ENCODE data around the gene ST7.

Gene ST7

DNA sequence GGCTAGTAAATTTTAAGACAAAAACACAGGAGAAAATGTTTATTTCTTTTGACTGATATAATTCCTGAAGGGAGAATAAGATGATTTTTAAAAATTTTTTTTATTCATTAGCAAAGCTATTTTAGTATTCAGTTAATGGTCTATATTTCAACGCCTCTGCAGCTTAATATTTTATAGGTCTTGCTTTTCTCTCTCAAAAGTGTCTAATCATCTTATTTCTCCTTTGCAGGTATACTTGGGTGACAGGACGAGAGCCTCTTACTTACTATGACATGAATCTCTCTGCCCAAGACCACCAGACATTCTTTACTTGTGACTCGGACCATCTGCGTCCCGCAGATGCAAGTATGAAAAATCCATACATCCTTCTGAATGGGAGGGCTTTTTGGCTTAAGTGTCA is 177.0 kb downstream of the ST7 start:
- DNase-seq (ENCODE audit: low read depth): no peak
- TF ChIP-seq, protein P1, sequence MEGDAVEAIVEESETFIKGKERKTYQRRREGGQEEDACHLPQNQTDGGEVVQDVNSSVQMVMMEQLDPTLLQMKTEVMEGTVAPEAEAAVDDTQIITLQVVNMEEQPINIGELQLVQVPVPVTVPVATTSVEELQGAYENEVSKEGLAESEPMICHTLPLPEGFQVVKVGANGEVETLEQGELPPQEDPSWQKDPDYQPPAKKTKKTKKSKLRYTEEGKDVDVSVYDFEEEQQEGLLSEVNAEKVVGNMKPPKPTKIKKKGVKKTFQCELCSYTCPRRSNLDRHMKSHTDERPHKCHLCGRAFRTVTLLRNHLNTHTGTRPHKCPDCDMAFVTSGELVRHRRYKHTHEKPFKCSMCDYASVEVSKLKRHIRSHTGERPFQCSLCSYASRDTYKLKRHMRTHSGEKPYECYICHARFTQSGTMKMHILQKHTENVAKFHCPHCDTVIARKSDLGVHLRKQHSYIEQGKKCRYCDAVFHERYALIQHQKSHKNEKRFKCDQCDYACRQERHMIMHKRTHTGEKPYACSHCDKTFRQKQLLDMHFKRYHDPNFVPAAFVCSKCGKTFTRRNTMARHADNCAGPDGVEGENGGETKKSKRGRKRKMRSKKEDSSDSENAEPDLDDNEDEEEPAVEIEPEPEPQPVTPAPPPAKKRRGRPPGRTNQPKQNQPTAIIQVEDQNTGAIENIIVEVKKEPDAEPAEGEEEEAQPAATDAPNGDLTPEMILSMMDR (IDR thresholded peaks at IDR 0.05; ENCODE audit: insufficient read depth, low read depth, low read length, missing control alignments): no peak
- no peak overlapping the region for H3K4me3 ChIP-seq (ENCODE audit: low read length)

DNA sequence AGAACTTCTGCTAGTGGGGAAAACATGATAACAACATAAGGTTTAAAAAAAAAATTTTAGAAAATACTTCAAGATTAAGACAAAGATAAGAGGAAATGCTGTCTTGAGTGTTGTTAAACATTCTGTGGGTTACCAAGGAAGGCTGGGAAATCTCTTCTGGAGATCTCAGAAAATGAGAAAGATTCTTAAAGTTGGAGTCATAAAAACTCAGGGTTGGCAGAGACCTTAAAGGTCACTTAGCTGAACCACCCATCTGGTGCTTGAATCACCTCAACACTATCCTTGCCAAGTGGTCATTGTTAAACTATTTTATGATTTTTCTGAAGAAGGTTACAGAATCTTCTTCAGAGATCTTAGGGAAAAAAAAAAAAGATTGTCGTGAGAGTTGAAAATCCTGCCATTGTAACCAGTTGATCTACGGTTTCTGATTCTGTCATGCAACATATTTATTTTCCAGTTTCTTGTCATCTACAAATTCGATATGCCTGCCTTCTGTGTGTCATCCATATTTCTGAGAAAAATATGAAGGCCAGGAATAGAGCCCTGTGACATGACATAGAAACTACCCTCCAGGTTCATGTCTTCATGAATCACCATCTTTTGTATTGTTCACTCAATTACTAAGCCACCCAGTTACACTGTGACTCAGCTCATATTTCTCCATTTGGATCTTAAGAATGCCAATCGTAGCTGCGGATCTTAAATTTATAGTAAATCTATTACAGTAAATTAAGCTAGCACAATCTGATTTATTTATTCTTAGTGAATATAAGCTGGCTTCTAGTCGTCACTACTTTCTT is 179.2 kb downstream of the ST7 start:
- no peak overlapping the region for H3K4me3 ChIP-seq (ENCODE audit: low read length)
- DNase-seq (ENCODE audit: low read depth): peak; percentile 95
- TF ChIP-seq, protein P1 (IDR thresholded peaks at IDR 0.05; ENCODE audit: insufficient read depth, low read depth, low read length, missing control alignments): no peak

DNA sequence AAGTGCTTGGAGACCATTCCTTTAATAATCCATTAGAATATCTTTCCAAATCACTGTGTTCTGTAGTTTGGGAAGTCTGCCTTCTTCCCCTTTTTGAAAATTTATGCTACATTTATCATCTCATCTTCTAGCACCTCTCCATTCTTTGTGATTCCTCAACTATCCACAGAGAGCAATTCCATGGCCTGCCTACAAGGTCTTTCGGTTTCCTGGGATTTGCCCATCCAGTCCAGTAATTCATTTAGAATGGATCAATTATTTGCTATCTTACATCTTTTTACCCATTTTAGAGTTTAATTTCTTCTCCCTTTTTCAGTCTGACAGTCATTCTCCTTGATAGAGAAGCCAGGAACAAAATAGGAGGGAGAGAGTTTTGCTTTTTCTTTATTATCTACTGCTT is 179.8 kb downstream of the ST7 start:
- H3K4me3 ChIP-seq (ENCODE audit: low read length): no peak overlapping the region
- TF ChIP-seq, protein P1 (IDR thresholded peaks at IDR 0.05; ENCODE audit: insufficient read depth, low read depth, low read length, missing control alignments): no peak
- DNase-seq (ENCODE audit: low read depth): no peak

DNA sequence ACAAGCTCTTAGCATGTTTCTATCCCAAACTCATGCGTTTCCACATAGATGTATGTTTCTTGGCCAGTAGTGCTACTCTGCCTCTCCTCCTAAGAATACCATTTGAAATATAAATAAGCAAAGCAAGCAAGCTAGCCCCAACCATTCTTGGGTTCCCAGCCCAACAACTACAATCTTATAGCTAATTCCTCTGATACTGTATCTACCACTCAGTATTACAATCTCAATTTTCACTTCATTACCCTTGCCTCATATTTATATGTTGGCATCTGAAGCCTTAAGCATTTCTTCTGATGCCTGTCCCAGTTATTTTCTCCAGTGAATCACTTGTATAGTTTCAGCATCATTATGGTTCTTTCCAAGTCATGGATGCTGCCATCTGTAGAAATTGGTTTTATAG is 181.1 kb downstream of the ST7 start:
- no peak overlapping the region for H3K4me3 ChIP-seq (ENCODE audit: low read length)
- no peak for DNase-seq (ENCODE audit: low read depth)
- TF ChIP-seq, protein P1 (IDR thresholded peaks at IDR 0.05; ENCODE audit: insufficient read depth, low read depth, low read length, missing control alignments): no peak

DNA sequence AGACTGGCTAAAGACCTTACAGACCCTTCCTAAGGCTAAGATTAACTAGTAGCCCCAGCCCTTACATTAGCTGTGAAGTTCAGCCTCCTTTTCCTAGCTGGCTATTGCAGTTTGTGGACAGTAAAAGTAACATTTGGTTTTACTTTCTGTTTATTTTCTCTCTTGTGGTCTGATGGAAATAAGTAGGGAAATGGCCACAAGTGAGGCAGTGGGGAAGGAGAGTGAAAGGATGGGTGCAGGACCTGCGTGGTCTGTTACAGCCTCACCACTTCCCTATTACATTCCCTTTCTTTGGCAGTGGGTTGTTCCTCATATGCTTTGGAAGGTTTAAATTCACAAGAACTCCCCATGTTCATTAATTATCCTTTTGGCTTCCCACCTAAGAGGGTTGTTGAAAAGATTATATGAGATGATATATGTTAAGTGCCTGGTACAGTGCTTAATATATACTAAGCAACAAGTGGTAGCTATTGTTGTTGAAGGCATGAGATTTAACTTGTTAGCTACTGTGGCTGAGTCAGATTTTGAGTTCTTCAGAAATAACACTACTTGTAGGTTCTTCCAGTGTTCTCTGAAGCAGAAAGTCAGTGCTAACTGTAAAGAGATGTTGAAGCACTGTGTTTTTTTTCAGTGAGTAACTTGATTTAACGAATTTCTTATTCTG is 181.7 kb downstream of the ST7 start:
- TF ChIP-seq, protein P1 (IDR thresholded peaks at IDR 0.05; ENCODE audit: insufficient read depth, low read depth, low read length, missing control alignments): no peak
- H3K4me3 ChIP-seq (ENCODE audit: low read length): no peak overlapping the region
- no peak for DNase-seq (ENCODE audit: low read depth)

DNA sequence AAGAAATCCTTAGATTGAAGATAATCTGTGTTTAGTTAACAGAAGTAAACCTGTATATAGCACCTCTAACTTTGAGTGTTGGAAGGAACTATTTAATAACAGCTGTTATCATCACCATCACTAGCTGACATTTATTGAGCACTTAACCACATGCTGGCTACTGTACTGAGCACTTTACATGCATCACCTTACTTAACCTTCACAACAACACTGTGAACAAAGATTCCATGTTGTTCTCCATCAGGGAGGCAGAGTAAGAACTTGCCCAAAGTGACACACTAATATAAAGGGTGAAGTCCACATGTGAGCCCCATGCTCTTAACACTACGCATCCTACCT is 182.2 kb downstream of the ST7 start:
- no peak overlapping the region for H3K4me3 ChIP-seq (ENCODE audit: low read length)
- TF ChIP-seq, protein P1 (IDR thresholded peaks at IDR 0.05; ENCODE audit: insufficient read depth, low read depth, low read length, missing control alignments): no peak
- no peak for DNase-seq (ENCODE audit: low read depth)

Measured in epithelial cell of esophagus (primary cell).